NCI-H2029 (cell line): ENCODE data around the gene RGS9.
A peak's percentile ranks its signal among the peaks of the same experiment; 100 is the strongest.

Experiments
- DNase-seq: peaks from one replicate; lab custom pipeline; 2025; lab: John Stamatoyannopoulos, UW

The RGS9 gene

GRCh38 chr17:65219124-65219523 is 82.0 kb downstream of the RGS9 start:
- no peak for DNase-seq

GRCh38 chr17:65219707-65220106 is 82.5 kb downstream of the RGS9 start:
- DNase-seq: no peak

GRCh38 chr17:65220732-65221131 is 83.6 kb downstream of the RGS9 start:
- DNase-seq: no peak

GRCh38 chr17:65222214-65222738 is 85.1 kb downstream of the RGS9 start:
- no peak for DNase-seq

- DNase-seq: no peak
Measured at GRCh38 chr17:65225061-65225460, 87.9 kb downstream of the RGS9 start.

- DNase-seq: no peak
Measured at GRCh38 chr17:65226227-65226626, 89.1 kb downstream of the RGS9 start.

- no peak for DNase-seq
Measured at GRCh38 chr17:65227637-65228036, 90.5 kb downstream of the RGS9 start.

GRCh38 chr17:65228287-65228686 is 91.1 kb downstream of the RGS9 start:
- no peak for DNase-seq

GRCh38 chr17:65228734-65229620 is 91.8 kb downstream of the RGS9 start:
- no peak for DNase-seq

GRCh38 chr17:65229621-65229995 is 92.4 kb downstream of the RGS9 start:
- no peak for DNase-seq

- DNase-seq: no peak
Measured at GRCh38 chr17:65230040-65230439, 92.9 kb downstream of the RGS9 start.

- no peak for DNase-seq
Measured at GRCh38 chr17:65231086-65231485, 93.9 kb downstream of the RGS9 start.

- peak; percentile 32 for DNase-seq
Measured at GRCh38 chr17:65231662-65232335, 94.6 kb downstream of the RGS9 start.

- no peak for DNase-seq
Measured at GRCh38 chr17:65235284-65235683, 98.1 kb downstream of the RGS9 start.

- no peak for DNase-seq
Measured at GRCh38 chr17:65236321-65236720, 99.2 kb downstream of the RGS9 start.

- peak; percentile 56 for DNase-seq
Measured at GRCh38 chr17:65243838-65244625, 106.9 kb downstream of the RGS9 start.

GRCh38 chr17:65246252-65246651 is 109.1 kb downstream of the RGS9 start:
- DNase-seq: no peak

GRCh38 chr17:65249774-65250173 is 112.6 kb downstream of the RGS9 start:
- no peak for DNase-seq

GRCh38 chr17:65254166-65254565 is 117.0 kb downstream of the RGS9 start:
- DNase-seq: no peak

- no peak for DNase-seq
Measured at GRCh38 chr17:65259281-65259680, 122.1 kb downstream of the RGS9 start.

GRCh38 chr17:65259696-65260485 is 122.7 kb downstream of the RGS9 start:
- no peak for DNase-seq

GRCh38 chr17:65260626-65261025 is 123.5 kb downstream of the RGS9 start:
- no peak for DNase-seq
